Hepatocyte (in vitro differentiated cells): Measurements from ENCODE around the gene LRCH4.

Experiments used
- CTCF ChIP-seq: fragments of 200-600 bp; sonication (generic); IDR thresholded peaks from 2 replicates; pipeline ENCODE4 v1.5.1; 2016; ENCODE audit warnings: antibody characterized with exemption, mild to moderate bottlenecking; ENCODE audit not compliant: poor library complexity
- EZH2 ChIP-seq: fragments of 200-600 bp; sonication (generic); IDR thresholded peaks from 2 replicates; pipeline ENCODE4 v1.6.1; 2016; ENCODE audit warnings: antibody characterized with exemption, mild to moderate bottlenecking, borderline replicate concordance
- EZH2phosphoT487 ChIP-seq: fragments of 200-600 bp; sonication (generic); IDR thresholded peaks from one replicate; pipeline ENCODE4 v1.6.1; 2018; ENCODE audit warnings: antibody characterized with exemption, mild to moderate bottlenecking, low read depth, moderate library complexity; ENCODE audit not compliant: unreplicated experiment, severe bottlenecking

- no peak for TF ChIP-seq CTCF
- no peak for TF ChIP-seq EZH2
- no peak for TF ChIP-seq EZH2phosphoT487
Measured at GRCh38 chr7:100582041-100582579, 3.8 kb downstream of the LRCH4 start.
